22Rv1 (cell line): ENCODE measurements around the gene CAPN13.

Experiments
- ZFX ChIP-seq: fragments of 450-650 bp; IDR thresholded peaks from 2 replicates; pipeline ENCODE4 v1.6.1; 2017; ENCODE audit warnings: antibody characterized with exemption, borderline replicate concordance
- TF ChIP-seq, protein P1 (sequence below): fragments of 450-650 bp; IDR thresholded peaks from 2 replicates; pipeline ENCODE4 v1.5.1; 2017; ENCODE audit warnings: mild to moderate bottlenecking

DNA sequence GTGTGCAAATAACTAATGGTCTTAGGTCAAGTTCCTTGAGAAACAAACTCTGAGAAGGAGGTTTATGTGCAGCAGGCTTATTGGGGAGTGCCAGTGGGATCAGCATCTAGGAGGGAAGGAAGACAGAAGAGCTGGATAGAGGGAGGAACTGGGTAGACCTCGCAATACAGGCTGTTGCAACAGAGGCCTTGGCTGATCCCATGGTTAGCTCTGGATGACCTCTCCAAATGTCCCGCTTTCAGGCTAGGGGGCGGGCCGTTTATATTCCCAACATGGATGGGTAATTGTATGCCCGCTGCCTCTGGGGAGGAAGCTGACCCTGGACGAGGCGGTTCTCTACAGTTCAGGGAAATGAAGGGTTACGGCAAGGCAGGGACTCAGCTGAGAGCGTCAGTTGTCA lies 14.7 kb upstream of the CAPN13 start:
- TF ChIP-seq, protein P1, sequence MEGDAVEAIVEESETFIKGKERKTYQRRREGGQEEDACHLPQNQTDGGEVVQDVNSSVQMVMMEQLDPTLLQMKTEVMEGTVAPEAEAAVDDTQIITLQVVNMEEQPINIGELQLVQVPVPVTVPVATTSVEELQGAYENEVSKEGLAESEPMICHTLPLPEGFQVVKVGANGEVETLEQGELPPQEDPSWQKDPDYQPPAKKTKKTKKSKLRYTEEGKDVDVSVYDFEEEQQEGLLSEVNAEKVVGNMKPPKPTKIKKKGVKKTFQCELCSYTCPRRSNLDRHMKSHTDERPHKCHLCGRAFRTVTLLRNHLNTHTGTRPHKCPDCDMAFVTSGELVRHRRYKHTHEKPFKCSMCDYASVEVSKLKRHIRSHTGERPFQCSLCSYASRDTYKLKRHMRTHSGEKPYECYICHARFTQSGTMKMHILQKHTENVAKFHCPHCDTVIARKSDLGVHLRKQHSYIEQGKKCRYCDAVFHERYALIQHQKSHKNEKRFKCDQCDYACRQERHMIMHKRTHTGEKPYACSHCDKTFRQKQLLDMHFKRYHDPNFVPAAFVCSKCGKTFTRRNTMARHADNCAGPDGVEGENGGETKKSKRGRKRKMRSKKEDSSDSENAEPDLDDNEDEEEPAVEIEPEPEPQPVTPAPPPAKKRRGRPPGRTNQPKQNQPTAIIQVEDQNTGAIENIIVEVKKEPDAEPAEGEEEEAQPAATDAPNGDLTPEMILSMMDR: no peak
- no peak for TF ChIP-seq ZFX
